ENCODE measurements around the gene ERLIN1. TPM values are rescaled to one million over a fixed set of nuclear protein-coding genes. Genes with fewer than 3 reads are reported as not detected.

The ERLIN1 gene
- total RNA-seq, 1 experiment from 2014 or later, result 42.9 TPM

DNA sequence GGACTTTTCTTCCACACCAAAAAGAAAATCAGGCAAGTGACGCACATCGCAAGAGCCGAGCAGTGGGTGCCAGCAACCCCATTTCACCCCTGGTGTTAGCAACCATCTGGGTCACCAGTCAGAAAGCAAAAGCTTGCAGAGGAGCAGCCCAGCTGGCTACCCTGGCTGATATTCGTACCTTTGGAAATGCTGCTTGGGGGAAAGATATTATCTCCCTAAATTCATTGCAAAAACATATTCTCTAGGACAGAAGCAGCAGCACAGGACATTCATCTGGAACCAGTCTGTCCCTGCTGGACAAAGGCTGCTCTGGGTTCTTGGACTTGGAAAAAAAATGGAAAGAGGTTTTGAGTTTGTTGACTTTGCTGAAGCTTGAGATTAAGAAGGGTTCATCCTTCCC lies 45.8 kb downstream of the ERLIN1 start:
- intact Hi-C loops (cut with micrococcal nuclease), result no loop called here
- H3K4me3 Mint-ChIP-seq (ENCODE audit: unreplicated experiment), result no peak overlapping the region
- BruUV-seq (replicated peaks), result no TSS peak

DNA sequence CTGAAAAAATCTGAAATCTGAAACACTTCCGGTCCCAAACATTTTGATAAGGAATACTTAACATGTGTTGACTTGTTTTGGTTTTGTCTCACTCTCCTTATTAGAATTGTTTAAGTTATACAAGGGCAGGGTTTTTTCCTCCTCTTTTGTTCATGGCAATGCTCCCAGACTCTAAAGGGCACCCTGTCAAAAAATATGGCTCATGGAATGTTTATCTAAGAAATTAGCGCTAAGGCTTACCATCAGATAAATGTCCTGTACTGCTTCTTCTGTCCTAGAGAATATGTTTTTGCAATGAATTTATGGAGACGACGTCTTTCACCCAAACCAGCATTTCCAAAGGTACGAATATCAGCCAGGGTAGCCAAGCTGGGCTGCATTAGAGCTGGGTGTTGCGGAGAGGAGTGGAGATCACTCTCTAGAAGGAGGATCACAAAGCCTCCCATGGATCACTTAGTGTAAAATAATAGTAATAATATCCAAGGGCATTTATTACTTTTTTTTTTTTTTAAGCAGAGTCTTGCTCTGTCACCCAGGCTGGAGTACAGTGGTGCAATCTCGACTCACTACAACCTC lies 46.8 kb downstream of the ERLIN1 start:
- Mint-ChIP-seq H3K27ac (ENCODE audit: low read depth, unreplicated experiment) (no peak overlapping the region), H3K36me3 (ENCODE audit: insufficient read depth, unreplicated experiment) (no peaks in the 10 kb centered on the region), H3K9me3 (ENCODE audit: unreplicated experiment) (peaks cover 1% of the 10 kb centered on the region), H3K4me3 (ENCODE audit: unreplicated experiment) (no peak overlapping the region), H3K27me3 (ENCODE audit: insufficient read depth, unreplicated experiment) (peaks cover 14% of the 10 kb centered on the region), H3K4me1 (ENCODE audit: insufficient read depth, unreplicated experiment) (no peaks in the 10 kb centered on the region)
- intact Hi-C loops (cut with micrococcal nuclease), result no loop called here
- no TSS peak for BruUV-seq (replicated peaks)
- CTCF ChIA-PET, result interaction anchor here (0.6 to 1.1 kb wide), 2 partner anchors 9 to 458 kb away, joined by 3 to 5 read pairs; no protein-coding TSS in a partner anchor
- no peak for DNase-seq (ENCODE audit: unreplicated experiment)
- POLR2A ChIA-PET, result no interaction called here
- TF ChIP-seq, protein P1, sequence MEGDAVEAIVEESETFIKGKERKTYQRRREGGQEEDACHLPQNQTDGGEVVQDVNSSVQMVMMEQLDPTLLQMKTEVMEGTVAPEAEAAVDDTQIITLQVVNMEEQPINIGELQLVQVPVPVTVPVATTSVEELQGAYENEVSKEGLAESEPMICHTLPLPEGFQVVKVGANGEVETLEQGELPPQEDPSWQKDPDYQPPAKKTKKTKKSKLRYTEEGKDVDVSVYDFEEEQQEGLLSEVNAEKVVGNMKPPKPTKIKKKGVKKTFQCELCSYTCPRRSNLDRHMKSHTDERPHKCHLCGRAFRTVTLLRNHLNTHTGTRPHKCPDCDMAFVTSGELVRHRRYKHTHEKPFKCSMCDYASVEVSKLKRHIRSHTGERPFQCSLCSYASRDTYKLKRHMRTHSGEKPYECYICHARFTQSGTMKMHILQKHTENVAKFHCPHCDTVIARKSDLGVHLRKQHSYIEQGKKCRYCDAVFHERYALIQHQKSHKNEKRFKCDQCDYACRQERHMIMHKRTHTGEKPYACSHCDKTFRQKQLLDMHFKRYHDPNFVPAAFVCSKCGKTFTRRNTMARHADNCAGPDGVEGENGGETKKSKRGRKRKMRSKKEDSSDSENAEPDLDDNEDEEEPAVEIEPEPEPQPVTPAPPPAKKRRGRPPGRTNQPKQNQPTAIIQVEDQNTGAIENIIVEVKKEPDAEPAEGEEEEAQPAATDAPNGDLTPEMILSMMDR (IDR thresholded peaks at IDR 0.05; ENCODE audit: unreplicated experiment), result no peak

More for the DNA sequence above, 45.8 kb downstream of the ERLIN1 start:
- no peak for DNase-seq (ENCODE audit: unreplicated experiment)
- Mint-ChIP-seq H3K4me1 (ENCODE audit: insufficient read depth, unreplicated experiment) (no peaks in the 10 kb centered on the region), H3K27me3 (ENCODE audit: insufficient read depth, unreplicated experiment) (peaks cover 14% of the 10 kb centered on the region), H3K9me3 (ENCODE audit: unreplicated experiment) (no peaks in the 10 kb centered on the region), H3K36me3 (ENCODE audit: insufficient read depth, unreplicated experiment) (no peaks in the 10 kb centered on the region), H3K27ac (ENCODE audit: low read depth, unreplicated experiment) (no peak overlapping the region)
- ChIA-PET CTCF (interaction anchor here (0.6 to 1.1 kb wide), 2 partner anchors 8 to 10 kb away, joined by 3 read pairs; no protein-coding TSS in a partner anchor), POLR2A (interaction anchor here (0.7 kb wide), 1 partner anchor 18 kb away, joined by 3 read pairs; no protein-coding TSS in a partner anchor)
- TF ChIP-seq, protein P1 (IDR thresholded peaks at IDR 0.05; ENCODE audit: unreplicated experiment), result no peak

DNA sequence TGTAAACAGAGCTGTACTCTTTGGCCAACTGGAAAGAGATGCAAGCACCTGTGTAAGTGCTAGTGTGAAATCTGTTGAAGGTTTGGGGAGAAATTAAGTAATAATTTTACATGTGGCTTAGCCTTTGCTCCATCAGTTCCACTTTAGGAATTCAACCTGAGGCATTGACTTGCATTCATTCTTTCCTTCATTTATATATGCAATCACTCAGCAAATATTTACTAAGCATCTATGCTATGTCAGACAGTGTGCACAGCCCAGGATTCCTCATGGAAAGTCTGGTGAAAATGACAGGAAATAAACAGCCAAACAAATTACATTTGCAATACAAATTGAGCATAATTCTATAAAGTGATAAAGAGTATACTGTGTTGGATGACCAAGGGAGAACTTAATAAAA lies 50.3 kb downstream of the ERLIN1 start:
- H3K27me3 Mint-ChIP-seq (ENCODE audit: insufficient read depth, unreplicated experiment), result peaks cover 7% of the 10 kb centered on the region
- ChIA-PET CTCF (no interaction called here), POLR2A (no interaction called here)
- H3K4me1 Mint-ChIP-seq (ENCODE audit: insufficient read depth, unreplicated experiment), result no peaks in the 10 kb centered on the region
- TF ChIP-seq, protein P1 (IDR thresholded peaks at IDR 0.05; ENCODE audit: unreplicated experiment), result no peak
- intact Hi-C loops (cut with micrococcal nuclease), result no loop called here
- no peak overlapping the region for H3K27ac Mint-ChIP-seq (ENCODE audit: low read depth, unreplicated experiment)
- no peak for DNase-seq (ENCODE audit: unreplicated experiment)
- no peak overlapping the region for H3K4me3 Mint-ChIP-seq (ENCODE audit: unreplicated experiment)
- no peaks in the 10 kb centered on the region for H3K36me3 Mint-ChIP-seq (ENCODE audit: insufficient read depth, unreplicated experiment)
- no TSS peak for BruUV-seq (replicated peaks)
- H3K9me3 Mint-ChIP-seq (ENCODE audit: unreplicated experiment), result peaks cover 7% of the 10 kb centered on the region

DNA sequence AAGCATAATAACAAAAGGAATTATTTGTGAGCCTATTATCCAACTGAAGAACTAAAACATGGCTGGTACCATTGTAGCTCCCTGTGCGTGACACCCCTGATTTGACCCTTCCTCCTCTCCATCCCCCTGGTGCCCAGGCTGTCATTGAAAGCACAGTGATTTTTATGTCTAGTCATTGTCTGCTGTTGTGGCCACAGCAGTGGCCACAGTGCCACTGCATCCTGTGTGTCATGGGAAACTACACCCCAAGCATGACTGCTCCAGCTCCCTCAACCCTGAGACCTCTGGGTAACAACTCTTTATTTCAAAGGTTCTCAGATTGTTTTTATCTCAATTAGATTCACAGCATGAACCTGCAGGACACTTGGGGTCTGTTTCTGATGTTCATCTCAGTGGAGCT lies 52.0 kb downstream of the ERLIN1 start:
- Mint-ChIP-seq H3K27ac (ENCODE audit: low read depth, unreplicated experiment) (no peak overlapping the region), H3K27me3 (ENCODE audit: insufficient read depth, unreplicated experiment) (no peaks in the 10 kb centered on the region), H3K4me3 (ENCODE audit: unreplicated experiment) (no peak overlapping the region), H3K4me1 (ENCODE audit: insufficient read depth, unreplicated experiment) (no peaks in the 10 kb centered on the region), H3K36me3 (ENCODE audit: insufficient read depth, unreplicated experiment) (no peaks in the 10 kb centered on the region), H3K9me3 (ENCODE audit: unreplicated experiment) (peaks cover 7% of the 10 kb centered on the region)
- intact Hi-C loops (cut with micrococcal nuclease), result no loop called here
- no peak for DNase-seq (ENCODE audit: unreplicated experiment)
- CTCF ChIA-PET, result interaction anchor here (0.7 kb wide), 1 partner anchor 866 kb away, joined by 3 read pairs; the partner anchor contains the start of gene LZTS2
- no TSS peak for BruUV-seq (replicated peaks)
- TF ChIP-seq, protein P1 (IDR thresholded peaks at IDR 0.05; ENCODE audit: unreplicated experiment), result no peak
- POLR2A ChIA-PET, result interaction anchor here (1.1 kb wide), 1 partner anchor 33 kb away, joined by 3 read pairs; no protein-coding TSS in a partner anchor

Data from MCF 10A (cell line).